Skin epidermis (tissue), 12 donors: ENCODE measurements around the gene VCX3A.
"Not testable (repeated sequence)": the region's sequence is repeated elsewhere in the genome, so short reads cannot be mapped to it uniquely, and the experiment has no call there.

Source experiments
- H3K27ac ChIP-seq, 21 experiments: fragments of 200-600 bp; sonication (generic) in 11 of 21; one replicate each; pipeline ENCODE4 v1.5.0; 2020; ENCODE audit warnings: mild to moderate bottlenecking in 3 of 21, inconsistent platforms in 2 of 21, moderate library complexity in 2 of 21
- H3K4me3 ChIP-seq, 7 experiments: fragments of 200-600 bp; sonication (generic) in 2 of 7; one replicate each; pipeline ENCODE4 v1.5.0; 2020; ENCODE audit warnings: inconsistent platforms in 2 of 7, mild to moderate bottlenecking in 2 of 7, moderate library complexity in 1 of 7

VCX3A gene

DNA sequence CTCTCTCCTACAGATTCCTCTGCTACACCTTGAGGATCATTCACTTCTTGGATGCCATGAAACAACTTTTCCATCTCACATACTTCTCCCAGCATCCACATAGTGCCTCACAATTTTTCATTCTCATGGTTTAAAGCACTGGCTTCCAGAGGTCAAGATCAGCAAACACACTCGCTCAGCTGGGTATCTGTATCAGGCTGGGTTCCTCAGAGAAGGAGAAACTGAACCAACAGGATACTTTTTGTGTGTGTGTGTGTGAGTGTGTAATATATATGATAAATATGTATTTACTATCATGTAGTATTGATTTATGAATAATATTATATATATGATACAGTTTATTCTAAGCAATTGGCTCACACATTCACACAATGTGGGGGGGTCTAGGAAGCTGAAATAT lies at the start of gene VCX3A:
Gene VCX3A, minus strand, starts transcription at position 101 of the 400 bp plus-strand sequence. CDS start 621 bp downstream, outside the sequence.
- not testable (repeated sequence) for H3K27ac ChIP-seq

DNA sequence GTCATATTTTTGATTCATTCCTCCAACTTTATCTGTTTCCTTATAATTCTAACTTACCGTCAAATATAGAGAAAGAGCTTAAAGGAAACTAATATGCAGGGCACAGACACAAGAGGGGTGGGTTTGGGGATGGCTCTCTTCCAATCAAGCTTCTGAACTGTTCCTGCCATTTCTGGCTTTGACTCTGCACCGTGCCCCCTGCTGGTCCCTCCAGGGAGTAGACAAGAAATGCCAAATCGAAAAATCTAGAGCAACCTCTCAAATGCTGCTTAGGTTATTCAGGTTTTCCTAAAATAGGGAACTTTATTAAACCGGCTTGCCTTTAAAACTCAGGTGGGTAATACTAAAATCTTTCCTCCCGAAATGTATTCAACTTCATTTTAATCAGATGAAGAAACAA lies 39.8 kb upstream of the VCX3A start:
- Histone ChIP-seq H3K4me3 (no peak overlapping the region), H3K27ac (no peak overlapping the region)

More for the DNA sequence above, at the start of gene VCX3A:
- H3K4me3 ChIP-seq = not testable (repeated sequence)

DNA sequence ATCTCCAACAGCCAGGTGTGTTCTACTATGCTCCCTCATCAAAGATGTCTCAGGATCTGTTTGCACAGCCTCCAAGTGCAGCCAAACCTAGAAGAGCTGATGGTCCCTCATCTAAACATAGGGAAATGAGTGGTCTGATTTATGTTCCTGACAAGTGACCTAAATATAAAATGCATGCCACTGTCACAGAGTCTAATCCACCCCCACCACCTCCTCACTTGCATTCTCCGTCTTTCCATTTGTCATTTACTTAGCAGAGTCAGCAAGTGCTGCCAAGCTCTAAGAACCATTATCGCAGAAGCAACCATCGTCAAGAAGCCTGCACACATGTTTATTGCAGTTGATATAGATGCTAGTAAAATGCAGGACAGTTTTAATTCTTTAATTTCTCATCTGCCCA lies 33.1 kb upstream of the VCX3A start:
- no peak overlapping the region for H3K4me3 ChIP-seq
- no peak overlapping the region for H3K27ac ChIP-seq

DNA sequence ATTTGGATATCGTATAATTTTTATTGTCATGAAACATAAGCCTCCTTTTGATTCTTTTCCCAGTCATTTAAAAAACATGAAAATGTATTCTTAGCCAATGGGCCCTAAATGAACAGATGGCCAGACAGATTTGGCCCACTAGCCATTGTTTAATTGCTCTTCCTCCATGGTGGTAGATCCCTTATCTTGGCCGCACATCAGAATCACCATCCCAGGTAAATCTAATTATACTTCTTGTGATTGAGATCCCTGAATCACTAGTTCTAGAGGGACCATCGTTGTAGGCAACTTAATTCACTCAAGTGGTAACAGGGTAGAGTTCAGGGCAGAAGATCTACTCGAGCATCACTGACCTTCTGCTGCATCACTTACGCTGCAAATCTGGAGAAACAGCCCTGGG lies 24.1 kb upstream of the VCX3A start:
- H3K27ac ChIP-seq = no peak overlapping the region
- H3K4me3 ChIP-seq = no peak overlapping the region

DNA sequence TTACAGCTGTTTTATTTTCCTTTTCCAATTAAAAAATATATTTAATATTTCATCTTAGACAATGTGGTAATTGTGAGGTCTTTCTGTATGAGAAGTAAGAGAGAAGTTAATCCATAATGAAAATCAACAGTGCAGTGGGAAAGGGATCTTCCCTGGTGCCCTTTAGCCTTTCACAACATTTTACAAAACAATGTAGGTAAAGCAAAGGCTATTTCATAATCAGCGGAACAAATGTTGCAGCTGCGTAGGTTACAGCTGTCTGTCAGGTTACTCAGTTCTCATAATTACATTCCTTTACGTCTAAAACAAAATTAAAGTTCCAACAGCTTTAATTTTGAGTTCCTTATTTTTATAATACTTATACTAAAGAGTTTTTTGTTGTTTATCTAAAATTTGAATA lies 22.8 kb upstream of the VCX3A start:
- Histone ChIP-seq H3K27ac (no peak overlapping the region), H3K4me3 (no peak overlapping the region)

DNA sequence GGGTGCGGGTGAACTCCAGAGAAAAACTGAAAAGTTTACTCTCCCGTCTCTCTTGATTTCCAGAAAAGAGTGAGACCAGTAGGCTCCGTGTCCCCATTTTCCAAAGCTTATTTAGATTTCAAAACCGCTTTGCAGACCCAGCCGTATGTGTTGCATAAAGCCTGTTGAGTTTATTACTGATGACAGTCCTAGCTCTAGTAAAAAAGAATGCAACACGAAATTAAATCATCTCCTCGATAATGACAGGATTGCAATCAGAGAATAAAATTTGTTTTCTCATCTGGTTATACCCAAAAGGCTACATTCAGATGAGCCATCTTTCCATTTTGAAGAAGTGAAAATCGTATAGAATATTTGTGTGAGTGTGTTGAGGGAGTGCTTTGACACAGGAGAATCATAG lies 16.1 kb upstream of the VCX3A start:
- no peak overlapping the region for H3K27ac ChIP-seq

DNA sequence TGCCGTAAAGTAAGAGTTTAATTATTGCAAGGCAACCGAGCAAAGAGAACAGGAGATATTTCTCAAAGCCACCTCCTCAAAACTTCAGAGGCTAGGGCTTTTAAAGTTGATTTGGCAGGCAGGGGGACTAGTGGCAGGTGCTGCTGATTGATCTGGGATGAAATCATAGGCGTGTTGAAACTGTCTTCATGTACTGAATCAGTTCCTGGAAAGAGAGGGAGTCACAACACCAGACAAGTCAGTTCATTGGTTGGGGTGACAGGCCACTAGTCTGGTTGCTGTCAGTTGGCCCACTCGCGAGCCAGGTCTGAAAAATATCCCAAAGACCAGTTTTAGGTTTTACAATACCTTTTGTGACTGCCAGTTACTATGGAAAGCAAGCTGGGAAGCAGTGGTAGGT lies 10.8 kb upstream of the VCX3A start:
- no peak overlapping the region for H3K27ac ChIP-seq
- H3K4me3 ChIP-seq = no peak overlapping the region

More for the DNA sequence above, 16.1 kb upstream of the VCX3A start:
- no peak overlapping the region for H3K4me3 ChIP-seq

DNA sequence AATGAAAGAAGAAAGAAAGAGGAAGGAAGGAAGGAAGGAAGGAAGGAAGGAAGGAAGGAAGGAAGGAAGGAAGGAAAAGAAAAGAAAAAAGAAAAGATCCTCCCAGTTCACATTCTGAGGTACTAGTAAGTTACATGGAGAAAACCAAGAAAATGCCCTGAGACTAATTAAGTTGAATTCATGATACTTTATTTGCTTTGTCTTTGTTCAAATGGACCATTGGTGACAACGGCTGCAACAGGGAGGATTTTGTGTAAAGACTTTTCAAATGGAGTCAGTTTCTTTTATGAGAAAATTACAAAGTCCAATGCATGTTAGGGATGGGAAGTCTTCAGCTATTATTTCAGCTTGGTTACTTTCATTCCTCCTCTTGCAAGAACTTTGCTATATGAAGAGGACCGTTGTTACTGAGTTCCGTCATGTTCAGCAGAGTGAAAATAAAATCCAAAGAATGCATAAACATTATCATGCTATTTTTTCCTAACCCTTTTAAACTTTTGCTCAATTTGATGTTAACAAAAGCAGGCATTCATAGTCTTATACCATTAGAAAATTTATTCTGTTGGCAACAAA lies 8.3 kb downstream of the VCX3A start:
- Histone ChIP-seq H3K27ac (no peak overlapping the region), H3K4me3 (no peak overlapping the region)

DNA sequence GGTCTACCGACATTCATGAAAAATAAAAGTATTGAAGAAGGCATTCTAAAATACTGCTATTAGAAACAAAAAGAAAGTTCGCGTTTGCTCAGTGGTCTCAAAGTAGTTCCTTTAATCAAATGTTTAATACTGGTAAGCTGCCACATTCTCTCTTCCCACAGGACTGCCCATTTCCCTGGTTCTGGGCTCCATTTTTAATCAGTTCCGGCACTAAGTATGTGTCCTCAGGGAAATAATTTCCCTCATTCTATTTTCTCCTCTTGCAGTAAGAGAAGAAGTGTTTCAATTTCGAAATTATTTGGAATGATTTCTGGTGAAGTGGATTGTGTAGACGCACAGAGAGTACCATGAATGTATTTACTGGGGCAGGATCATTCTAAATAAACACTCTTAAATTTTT lies 17.5 kb downstream of the VCX3A start:
- H3K27ac ChIP-seq = no peak overlapping the region

DNA sequence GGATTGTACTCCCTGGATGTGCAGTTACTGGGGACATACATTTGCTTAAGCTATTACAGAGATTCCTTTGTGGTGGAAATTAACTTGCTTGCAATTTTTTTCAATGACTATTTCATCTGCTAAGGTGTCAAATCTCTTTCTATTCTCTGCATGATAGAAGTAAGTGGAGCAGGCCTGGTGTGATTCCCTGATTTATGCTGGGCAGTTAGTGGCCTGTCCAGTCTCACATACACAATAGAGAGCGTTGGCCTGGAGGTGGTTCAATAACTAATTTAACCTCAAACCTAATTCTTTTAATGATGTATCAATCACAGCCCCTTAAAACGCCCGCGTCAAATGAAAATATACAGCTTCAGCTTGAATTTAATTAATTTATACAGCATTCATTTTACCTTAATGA lies 28.5 kb downstream of the VCX3A start:
- Histone ChIP-seq H3K4me3 (no peak overlapping the region), H3K27ac (no peak overlapping the region)

More for the DNA sequence above, 17.5 kb downstream of the VCX3A start:
- no peak overlapping the region for H3K4me3 ChIP-seq

DNA sequence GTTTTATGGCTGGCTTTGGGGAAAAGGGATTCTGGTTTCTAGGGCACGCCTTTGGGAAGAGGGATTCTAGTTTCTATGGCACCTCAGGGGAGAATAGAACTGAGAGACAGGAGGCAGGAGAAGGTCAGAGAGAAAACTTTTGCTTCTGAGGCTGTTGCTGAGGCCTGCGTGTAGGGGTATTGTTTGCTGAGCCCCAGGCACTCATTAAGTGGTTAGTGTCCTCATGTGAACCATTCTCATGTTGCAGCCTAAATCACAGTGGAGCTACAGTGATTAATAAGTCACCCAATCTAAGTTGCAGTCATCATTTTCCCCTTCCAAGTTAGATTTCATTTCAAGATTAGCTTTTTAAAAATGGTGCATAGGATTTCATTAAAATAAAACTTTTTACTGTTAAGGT lies 29.0 kb downstream of the VCX3A start:
- Histone ChIP-seq H3K4me3 (no peak overlapping the region), H3K27ac (no peak overlapping the region)

DNA sequence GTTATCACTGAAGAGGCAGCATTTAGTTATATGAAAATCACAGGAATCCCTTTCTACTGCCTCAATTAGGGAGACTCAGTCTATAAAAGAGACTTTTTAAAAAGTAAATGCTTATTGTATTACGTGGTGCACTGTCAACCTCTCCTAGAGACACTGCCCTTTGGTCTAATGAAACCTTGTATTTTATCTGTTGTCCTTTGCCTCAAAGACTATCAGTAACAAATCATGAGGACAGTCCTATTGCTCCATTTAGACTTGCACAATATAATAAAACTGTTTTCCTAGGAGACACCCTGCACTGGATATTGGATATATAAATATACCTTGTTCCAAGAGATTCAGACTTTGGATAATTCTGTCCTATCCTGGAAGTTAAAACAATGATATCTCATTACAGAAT lies 34.2 kb downstream of the VCX3A start:
- H3K4me3 ChIP-seq = no peak overlapping the region
- H3K27ac ChIP-seq = no peak overlapping the region

DNA sequence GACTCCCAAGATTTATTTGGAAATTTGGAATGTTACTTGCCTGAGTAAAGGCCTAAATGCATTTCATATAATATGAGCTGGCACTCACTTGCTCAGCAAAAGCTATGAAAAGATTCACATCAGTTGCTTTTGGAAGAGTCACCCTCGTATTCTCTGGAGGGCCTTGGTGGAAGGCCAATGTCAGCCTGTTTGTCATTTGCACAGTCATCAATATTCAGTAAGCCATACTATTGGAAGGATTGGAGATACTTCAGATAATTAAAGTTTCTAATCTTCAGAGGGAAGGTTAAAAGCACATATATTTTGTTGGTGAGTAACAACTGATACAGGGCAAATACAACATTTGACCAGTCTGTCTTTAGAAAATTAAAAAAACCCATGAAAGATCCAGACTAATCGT lies 36.6 kb downstream of the VCX3A start:
- H3K27ac ChIP-seq = no peak overlapping the region
- no peak overlapping the region for H3K4me3 ChIP-seq
